Breast epithelium (tissue), 3 donors: ENCODE measurements around the gene LRRTM4.

Experiments used
- CTCF ChIP-seq, 3 donors: fragments of 450-650 bp; IDR thresholded peaks; one replicate each; pipeline ENCODE4 v1.5.1; 2016 to 2017; ENCODE audit warnings: antibody characterized with exemption in 3 of 3, mild to moderate bottlenecking in 3 of 3, moderate library complexity in 3 of 3
- POLR2A ChIP-seq: fragments of 450-650 bp; IDR thresholded peaks from one replicate; pipeline ENCODE4 v1.6.1; 2016; ENCODE audit warnings: antibody characterized with exemption, mild to moderate bottlenecking, moderate library complexity
- POLR2AphosphoS5 ChIP-seq, 3 donors: sonication (generic); formaldehyde crosslinking; IDR thresholded peaks; one replicate each; pipeline ENCODE4 v1.6.1; 2017; ENCODE audit warnings: antibody characterized with exemption in 3 of 3

- TF ChIP-seq CTCF (IDR thresholded peaks at IDR 0.05) (no peak), POLR2A (no peak), POLR2AphosphoS5 (IDR thresholded peaks at IDR 0.05) (no peak)
These were observed 769.7 kb downstream of the LRRTM4 start for GRCh38 chr2:76752506-76752905.
